Mononuclear cell (primary cell): ENCODE results near the gene DHRS4L2. TPM values are rescaled to one million over a fixed set of nuclear protein-coding genes. Genes with fewer than 3 reads are reported as not detected.
"Not testable (repeated sequence)": the region's sequence is repeated elsewhere in the genome, so short reads cannot be mapped to it uniquely, and the experiment has no call there.

ENCODE experiments used
- H3K27me3 ChIP-seq: 2 replicates; pipeline ENCODE4 v1.6.0; 2011; ENCODE audit warnings: low read length, control low read depth; ENCODE audit not compliant: insufficient read depth
- H3K4me1 ChIP-seq: 2 replicates; pipeline ENCODE4 v1.5.1; 2011; ENCODE audit warnings: mild to moderate bottlenecking, low read length, control low read depth; ENCODE audit not compliant: insufficient read depth
- H3K4me3 ChIP-seq: 2 replicates; pipeline ENCODE4 v1.5.1; 2011; ENCODE audit warnings: mild to moderate bottlenecking, low read length, moderate library complexity
- H3K9me3 ChIP-seq: 2 replicates; pipeline ENCODE4 v1.5.1; 2011; ENCODE audit warnings: low read depth, mild to moderate bottlenecking, control low read depth, low read length
- total RNA-seq: library from RNA; depleted of rRNA; stranded (reverse); fragments of >200 nt; gene quantifications from one replicate; pipeline ENCODE4 v1.2.3, GENCODE V29; 2012

The DHRS4L2 gene
- total RNA-seq, 1 donor: 5.6 TPM

- not testable (repeated sequence) for H3K9me3 ChIP-seq, H3K4me3 ChIP-seq, H3K27me3 ChIP-seq
- peaks cover 24% of the 10 kb centered on the region for H3K4me1 ChIP-seq
These were observed 41.0 kb downstream of the DHRS4L2 start for GRCh38 chr14:24029687-24030086.

GRCh38 chr14:24031331-24031730 is 42.6 kb downstream of the DHRS4L2 start:
- H3K9me3 ChIP-seq, H3K27me3 ChIP-seq, H3K4me3 ChIP-seq: not testable (repeated sequence)
- H3K4me1 ChIP-seq: peaks cover 27% of the 10 kb centered on the region

GRCh38 chr14:24032727-24033418 is 44.1 kb downstream of the DHRS4L2 start:
- H3K4me3 ChIP-seq: no peak overlapping the region
- H3K9me3 ChIP-seq: no peaks in the 10 kb centered on the region
- H3K27me3 ChIP-seq: no peaks in the 10 kb centered on the region

GRCh38 chr14:24035769-24036168 is 47.0 kb downstream of the DHRS4L2 start:
- H3K9me3 ChIP-seq, H3K27me3 ChIP-seq, H3K4me3 ChIP-seq: not testable (repeated sequence)
- peaks cover 41% of the 10 kb centered on the region for H3K4me1 ChIP-seq

More at GRCh38 chr14:24032727-24033418, 44.1 kb downstream of the DHRS4L2 start:
- H3K4me1 ChIP-seq: peaks cover 33% of the 10 kb centered on the region

- H3K27me3 ChIP-seq: no peaks in the 10 kb centered on the region
- H3K4me3 ChIP-seq: peak overlapping the region; percentile 42
- H3K9me3 ChIP-seq: no peaks in the 10 kb centered on the region
- H3K4me1 ChIP-seq: peaks cover 41% of the 10 kb centered on the region
These were observed 47.6 kb downstream of the DHRS4L2 start for GRCh38 chr14:24036169-24036962.

- H3K27me3 ChIP-seq, H3K9me3 ChIP-seq: not testable (repeated sequence)
- peak overlapping the region; percentile 42 for H3K4me3 ChIP-seq
- H3K4me1 ChIP-seq: peaks cover 41% of the 10 kb centered on the region
These were observed 48.4 kb downstream of the DHRS4L2 start for GRCh38 chr14:24036963-24037657.

GRCh38 chr14:24037658-24038037 is 48.9 kb downstream of the DHRS4L2 start:
- H3K4me3 ChIP-seq: no peak overlapping the region
- H3K4me1 ChIP-seq: peaks cover 37% of the 10 kb centered on the region
- H3K27me3 ChIP-seq: no peaks in the 10 kb centered on the region
- no peaks in the 10 kb centered on the region for H3K9me3 ChIP-seq

GRCh38 chr14:24038686-24039085 is 50.0 kb downstream of the DHRS4L2 start:
- no peak overlapping the region for H3K4me3 ChIP-seq
- no peaks in the 10 kb centered on the region for H3K9me3 ChIP-seq
- H3K27me3 ChIP-seq: no peaks in the 10 kb centered on the region
- H3K4me1 ChIP-seq: peaks cover 26% of the 10 kb centered on the region

- Histone ChIP-seq H3K27me3 (no peaks in the 10 kb centered on the region), H3K4me1 (peaks cover 14% of the 10 kb centered on the region), H3K4me3 (no peak overlapping the region), H3K9me3 (no peaks in the 10 kb centered on the region)
These were observed 52.0 kb downstream of the DHRS4L2 start for GRCh38 chr14:24040692-24041091.

GRCh38 chr14:24042746-24043145 is 54.0 kb downstream of the DHRS4L2 start:
- Histone ChIP-seq H3K4me3 (no peak overlapping the region), H3K9me3 (no peaks in the 10 kb centered on the region), H3K4me1 (peaks cover 9% of the 10 kb centered on the region), H3K27me3 (no peaks in the 10 kb centered on the region)

GRCh38 chr14:24049002-24049401 is 60.3 kb downstream of the DHRS4L2 start:
- not testable (repeated sequence) for H3K9me3 ChIP-seq, H3K27me3 ChIP-seq, H3K4me3 ChIP-seq
- H3K4me1 ChIP-seq: peaks cover 45% of the 10 kb centered on the region

GRCh38 chr14:24050753-24051152 is 62.0 kb downstream of the DHRS4L2 start:
- H3K4me1 ChIP-seq: peaks cover 45% of the 10 kb centered on the region
- H3K9me3 ChIP-seq, H3K27me3 ChIP-seq: not testable (repeated sequence)

GRCh38 chr14:24051176-24051788 is 62.6 kb downstream of the DHRS4L2 start:
- Histone ChIP-seq H3K4me3 (peak overlapping the region; percentile 44), H3K9me3 (no peaks in the 10 kb centered on the region), H3K27me3 (peaks cover 8% of the 10 kb centered on the region)

More at GRCh38 chr14:24050753-24051152, 62.0 kb downstream of the DHRS4L2 start:
- not testable (repeated sequence) for H3K4me3 ChIP-seq

GRCh38 chr14:24051789-24052655 is 63.3 kb downstream of the DHRS4L2 start, which contains the start of gene CARMIL3:
Gene CARMIL3, plus strand, starts transcription at chr14:24052009. Its CDS starts 145 bp downstream, at chr14:24052154.
- Histone ChIP-seq H3K4me3 (peak within 1 kb of the TSS; percentile 44), H3K27me3 (peaks cover 8% of the 10 kb centered on the region), H3K9me3 (no peaks in the 10 kb centered on the region), H3K4me1 (peaks cover 45% of the 10 kb centered on the region)

More at GRCh38 chr14:24051176-24051788, 62.6 kb downstream of the DHRS4L2 start:
- peaks cover 45% of the 10 kb centered on the region for H3K4me1 ChIP-seq
